ENCODE measurements around the gene SPOCK1.
"Not testable (repeated sequence)": the region's sequence is repeated elsewhere in the genome, so short reads cannot be mapped to it uniquely, and the experiment has no call there.

Gene SPOCK1

DNA sequence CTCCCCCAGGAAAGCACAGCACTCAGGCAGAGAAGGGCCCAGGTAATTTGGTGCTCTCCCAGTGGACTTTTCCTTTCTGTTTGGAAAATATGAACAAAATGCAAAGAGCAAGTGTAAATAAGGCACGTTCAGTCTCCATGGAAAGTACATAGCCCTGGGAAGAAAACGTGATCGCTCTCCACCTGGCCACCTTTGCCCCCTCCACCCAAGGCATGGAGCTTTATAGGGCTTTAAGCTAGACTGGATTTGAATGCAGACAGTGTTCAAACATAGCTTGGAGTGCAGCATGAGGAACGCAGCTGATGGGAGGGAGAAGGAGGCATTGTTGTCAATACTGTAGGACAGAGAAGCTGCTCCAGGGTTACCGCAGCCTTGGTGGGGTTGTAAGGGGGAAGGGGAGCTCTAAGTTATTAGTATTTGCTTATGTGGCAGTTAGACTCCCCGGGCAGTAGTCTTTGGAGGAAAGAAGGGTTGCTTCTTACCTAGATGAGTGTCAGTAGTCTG lies 500.2 kb downstream of the SPOCK1 start:
- no peak for DNase-seq

- DNase-seq = no peak
Measured at GRCh38 chr5:136994154-136994553, 505.0 kb downstream of the SPOCK1 start.

DNA sequence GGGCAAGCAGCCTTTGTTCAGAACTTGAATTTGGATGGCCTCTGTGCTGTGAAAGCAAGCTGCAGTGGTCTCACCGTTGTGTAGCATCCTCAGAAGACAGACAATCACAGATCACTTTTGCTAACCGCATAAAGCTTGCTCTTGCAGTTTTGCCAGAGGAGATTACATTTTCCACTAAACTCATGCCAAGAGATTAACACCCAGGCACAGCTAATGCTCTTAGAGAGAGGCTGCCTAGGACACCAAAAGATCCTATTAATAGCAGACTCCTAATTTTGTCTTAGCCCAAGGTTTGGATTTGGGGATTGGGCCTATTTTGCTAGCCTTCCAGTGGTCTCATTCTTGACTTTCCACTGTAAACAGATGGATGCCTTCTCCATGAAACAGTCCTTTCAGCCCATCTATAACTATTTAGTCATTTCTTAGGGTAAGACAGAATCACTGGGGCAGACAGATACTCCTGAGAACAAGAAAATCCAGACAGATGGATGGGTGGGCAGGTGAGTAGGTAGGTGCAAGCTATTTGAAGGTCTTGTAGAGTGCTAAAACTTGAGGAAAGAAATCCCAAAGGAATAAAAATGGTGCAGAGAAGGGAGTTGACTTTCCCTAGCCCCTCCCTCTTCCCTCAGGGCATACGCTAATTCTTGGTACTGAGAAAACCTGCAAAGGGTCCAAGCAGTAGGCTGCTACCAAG lies 506.2 kb downstream of the SPOCK1 start:
- DNase-seq = no peak

DNA sequence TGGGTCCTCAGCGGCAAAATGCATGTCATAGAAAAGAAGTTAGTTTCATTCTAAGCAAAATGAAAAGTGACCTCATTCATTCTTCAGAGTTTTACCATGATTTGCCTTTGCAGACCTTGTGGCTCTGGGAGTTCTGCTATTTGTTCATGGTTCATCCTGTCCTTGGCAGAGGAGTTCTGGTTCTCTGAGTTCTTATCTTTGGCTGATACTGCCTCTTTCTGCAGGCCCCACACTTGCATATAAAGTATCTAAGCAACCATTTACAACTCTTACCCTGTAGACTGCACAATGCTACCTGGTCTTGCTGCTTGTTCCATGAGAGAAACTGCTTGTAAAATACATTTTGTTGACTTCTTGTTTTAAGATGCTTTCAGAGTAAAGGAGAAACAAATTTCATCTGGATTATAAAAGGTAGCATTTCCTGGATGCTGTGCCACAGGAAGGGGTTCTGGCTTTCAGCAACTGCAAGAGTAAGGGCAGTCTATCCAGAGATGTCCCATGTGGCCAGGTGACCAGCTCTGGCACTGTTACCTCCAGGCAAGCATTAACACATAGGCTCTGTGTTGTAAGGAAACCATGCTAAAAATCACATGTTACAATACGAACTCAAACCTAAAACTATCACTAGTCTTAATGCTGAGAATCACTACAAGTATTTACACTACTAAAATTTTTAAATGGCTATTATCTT lies 513.2 kb downstream of the SPOCK1 start:
- no peak for DNase-seq

DNA sequence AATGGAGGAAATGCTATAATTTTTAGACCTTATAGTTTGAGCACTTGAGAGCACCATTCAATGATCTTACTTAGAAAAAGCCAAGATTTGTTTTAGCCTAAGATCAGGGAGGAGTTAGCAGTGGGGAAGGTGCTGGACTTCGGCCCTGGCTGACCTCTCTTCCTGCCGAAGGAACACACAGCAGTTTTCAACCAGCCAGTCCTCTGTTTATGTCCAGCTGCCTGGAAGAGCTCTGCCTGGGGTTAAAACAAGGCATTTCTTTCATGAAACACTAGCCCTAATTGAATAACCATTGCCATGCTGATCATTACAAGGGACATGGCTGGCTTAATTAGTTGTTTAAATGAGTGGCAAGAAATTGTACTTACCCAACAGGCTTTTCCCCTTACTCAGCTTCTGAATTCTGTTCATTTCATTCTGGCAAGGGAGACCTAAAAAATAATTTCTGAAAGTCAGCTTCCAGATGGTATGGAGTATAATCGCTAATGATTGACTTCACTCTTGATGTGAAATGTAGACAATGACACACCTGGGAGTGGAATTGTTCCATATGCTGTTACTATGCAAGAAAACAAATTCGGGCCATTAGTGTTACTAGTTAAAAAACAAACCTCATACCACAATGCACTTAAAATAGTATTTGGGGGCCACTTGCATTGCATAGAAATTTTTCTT lies 514.2 kb downstream of the SPOCK1 start:
- DNase-seq = no peak

GRCh38 chr5:136981936-136982335 lies 517.2 kb downstream of the SPOCK1 start:
- no peak for DNase-seq

DNA sequence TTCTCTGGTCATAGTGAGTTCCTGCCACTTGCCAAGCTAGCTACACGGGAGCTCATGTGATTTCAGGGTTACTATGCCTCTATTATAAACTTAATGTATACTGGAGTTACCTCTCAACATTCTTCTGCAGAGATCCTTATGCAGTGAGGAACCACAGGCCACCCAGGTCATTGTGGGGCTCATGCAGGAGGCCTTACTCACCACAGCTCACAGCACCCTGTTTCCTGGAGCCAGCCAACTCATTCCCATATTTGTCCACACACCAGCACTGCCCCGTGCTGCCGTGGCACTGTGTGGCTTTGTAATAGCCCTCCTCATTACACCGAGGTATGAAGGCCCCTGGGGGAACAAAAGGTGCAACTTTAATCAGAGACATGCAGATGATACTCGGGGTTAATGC lies 520.0 kb downstream of the SPOCK1 start:
- no peak for DNase-seq

DNA sequence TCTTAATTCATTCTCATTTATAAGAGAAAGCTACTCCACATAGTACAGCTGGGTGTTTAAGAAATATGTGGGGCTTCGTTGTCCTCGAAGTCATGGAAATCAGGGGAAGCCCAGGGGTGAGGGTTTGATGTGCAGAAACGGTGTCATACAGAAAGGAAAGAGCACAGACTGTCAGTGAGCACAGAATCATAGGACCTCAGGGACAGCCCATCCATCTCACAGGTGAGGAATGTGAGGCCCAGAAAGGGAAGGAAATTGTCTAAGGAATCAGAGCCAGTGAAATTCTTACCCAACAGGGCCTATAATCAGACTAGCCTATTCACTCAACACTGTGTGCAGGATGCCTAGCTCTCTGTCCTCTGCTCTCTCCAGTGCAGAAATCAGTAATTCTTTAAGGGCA lies 535.6 kb downstream of the SPOCK1 start:
- DNase-seq = no peak

GRCh38 chr5:136957428-136957827 lies 541.7 kb downstream of the SPOCK1 start:
- DNase-seq = no peak

- not testable (repeated sequence) for DNase-seq
Measured at GRCh38 chr5:136954142-136954541, 545.0 kb downstream of the SPOCK1 start.

DNA sequence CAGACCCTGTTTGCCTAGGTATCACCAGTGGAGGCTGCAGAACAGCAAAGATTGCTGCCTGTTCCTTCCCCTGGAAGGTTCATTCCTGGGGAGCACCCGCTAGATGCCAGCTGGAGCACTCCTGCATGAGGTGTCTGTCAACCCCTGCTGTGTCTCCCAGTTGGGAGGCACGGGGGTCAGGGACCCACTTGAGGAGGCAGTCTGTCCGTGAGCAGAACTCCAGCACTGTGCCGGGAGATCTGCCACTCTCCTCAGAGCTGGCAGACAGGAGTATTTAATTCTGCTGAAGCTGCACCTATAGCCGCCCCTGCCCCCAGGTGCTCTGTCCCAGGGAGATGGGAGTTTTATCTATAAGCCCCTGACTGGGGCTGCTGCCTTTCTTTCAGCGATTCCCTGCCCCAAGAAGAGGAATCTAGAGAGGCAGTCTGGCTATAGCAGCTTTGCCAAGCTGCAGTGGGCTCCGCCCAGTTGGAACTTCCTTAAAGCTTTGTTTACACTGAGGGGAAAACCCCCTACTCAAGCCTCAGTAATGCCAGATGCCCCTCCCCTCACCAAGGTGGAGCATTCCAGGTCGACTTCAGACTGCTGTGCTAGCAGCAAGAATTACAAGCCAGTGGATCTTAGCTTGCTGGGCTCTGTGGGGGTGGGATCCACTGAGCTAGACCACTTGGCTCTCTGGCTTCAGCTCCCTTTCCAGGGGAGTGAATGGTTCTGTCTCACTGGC lies 545.6 kb downstream of the SPOCK1 start:
- not testable (repeated sequence) for DNase-seq

- no peak for DNase-seq
Measured at GRCh38 chr5:136927571-136927970, 571.6 kb downstream of the SPOCK1 start.

DNA sequence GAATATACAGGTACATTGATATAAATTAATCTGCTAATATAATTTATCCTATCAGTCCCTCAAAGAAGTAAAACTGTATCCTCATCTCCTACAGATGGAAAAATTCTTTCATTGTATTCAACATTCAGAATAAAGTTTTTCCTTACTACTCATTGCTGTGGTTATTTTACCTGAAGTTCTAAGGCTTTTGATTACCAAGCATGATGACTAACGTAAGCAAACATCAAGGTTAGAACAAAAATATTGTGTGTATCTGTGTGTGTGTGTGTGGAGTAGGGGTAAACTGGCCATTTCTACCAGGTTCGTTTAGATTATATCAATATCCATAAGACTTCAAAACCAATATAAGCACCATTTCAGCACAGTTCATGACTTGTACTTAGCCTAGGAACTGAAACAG lies 573.1 kb downstream of the SPOCK1 start:
- no peak for DNase-seq

All from CD4-positive, alpha-beta T cell treated with Interferon gamma for 1 hour (primary cell).